Stimulated activated CD4-positive, alpha-beta T cell treated with anti-CD3 and anti-CD28 coated beads, Interleukin-4, amount 100 ng/mL, for 48 hours (primary cell): ENCODE data around the gene TMPRSS6.

Experiments used
- DNase-seq, 2 donors: peaks; one replicate each; pipeline ENCODE4 v3.0.0-alpha.2; 2020; ENCODE audit warnings: low read depth in 2 of 2

Gene TMPRSS6

GRCh38 chr22:37051391-37052385, 57.8 kb downstream of the TMPRSS6 start, which contains the start of gene KCTD17:
Gene KCTD17 (plus strand): TSS chr22:37051742. CDS start chr22:37051761, 19 bp downstream.
- DNase-seq: peak; percentile 73 to 75

GRCh38 chr22:37050913-37051312, 58.6 kb downstream of the TMPRSS6 start:
- DNase-seq: no peak

- DNase-seq: no peak
Observed at GRCh38 chr22:37049224-37049623, 60.3 kb downstream of the TMPRSS6 start.

DNA sequence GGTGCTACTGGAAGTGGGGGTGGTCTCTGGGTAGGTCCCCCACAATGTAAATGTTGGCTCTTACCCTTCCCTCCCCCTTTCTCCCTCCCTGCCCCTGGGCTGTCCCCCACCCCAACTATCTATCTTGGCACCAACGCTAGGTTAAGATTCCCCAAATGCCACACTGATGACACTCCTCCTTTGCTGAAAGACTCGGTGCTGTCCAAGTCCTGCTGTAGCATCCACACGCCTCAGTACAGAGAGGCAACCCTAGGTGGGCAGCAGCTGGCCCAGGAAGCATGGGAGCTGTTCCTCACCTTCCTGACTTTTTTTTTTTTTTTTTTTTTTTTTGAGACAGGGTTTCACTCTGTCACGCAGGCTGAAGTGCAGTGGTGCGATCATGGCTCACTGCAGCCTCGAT, 61.4 kb downstream of the TMPRSS6 start:
- DNase-seq: no peak

DNA sequence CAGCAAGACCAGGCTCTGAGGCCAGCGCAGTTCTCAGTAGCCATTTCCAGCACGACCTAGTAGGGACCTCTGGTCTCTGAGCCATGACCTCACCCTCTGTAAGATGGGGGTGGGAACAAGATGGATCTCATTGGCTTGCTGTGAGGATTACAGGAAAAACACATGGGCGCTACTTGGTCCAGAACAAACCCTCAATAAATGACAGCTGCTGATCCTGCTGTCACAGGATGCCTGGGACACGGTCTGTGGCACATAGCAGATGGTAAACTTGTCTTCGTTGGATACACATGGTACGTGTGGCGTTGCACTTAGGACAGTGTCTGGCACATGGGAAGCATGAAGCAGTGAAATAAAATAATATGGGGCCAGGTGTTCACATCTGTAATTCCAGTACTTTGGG, 62.5 kb downstream of the TMPRSS6 start:
- DNase-seq: no peak

GRCh38 chr22:37046589-37046988, 62.9 kb downstream of the TMPRSS6 start:
- DNase-seq: no peak

DNA sequence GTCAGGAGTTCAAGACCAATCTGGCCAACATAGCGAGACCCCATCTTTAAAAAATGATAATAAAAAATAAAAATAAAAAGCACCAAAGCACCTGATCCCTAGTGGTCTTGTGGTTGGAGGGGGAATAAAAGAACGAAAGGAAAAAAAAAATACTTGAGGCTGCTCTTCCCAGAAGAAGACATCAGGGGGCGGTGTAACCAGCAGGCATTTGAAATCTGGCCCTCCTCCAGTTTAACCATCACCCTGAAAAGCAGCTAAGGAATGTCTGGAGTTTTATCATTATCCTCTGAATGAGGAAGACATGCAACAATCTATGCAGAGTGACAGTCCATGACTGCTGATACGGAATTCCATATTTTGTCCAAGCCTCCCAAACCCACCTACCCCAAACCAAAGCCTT, 63.6 kb downstream of the TMPRSS6 start:
- no peak for DNase-seq

DNA sequence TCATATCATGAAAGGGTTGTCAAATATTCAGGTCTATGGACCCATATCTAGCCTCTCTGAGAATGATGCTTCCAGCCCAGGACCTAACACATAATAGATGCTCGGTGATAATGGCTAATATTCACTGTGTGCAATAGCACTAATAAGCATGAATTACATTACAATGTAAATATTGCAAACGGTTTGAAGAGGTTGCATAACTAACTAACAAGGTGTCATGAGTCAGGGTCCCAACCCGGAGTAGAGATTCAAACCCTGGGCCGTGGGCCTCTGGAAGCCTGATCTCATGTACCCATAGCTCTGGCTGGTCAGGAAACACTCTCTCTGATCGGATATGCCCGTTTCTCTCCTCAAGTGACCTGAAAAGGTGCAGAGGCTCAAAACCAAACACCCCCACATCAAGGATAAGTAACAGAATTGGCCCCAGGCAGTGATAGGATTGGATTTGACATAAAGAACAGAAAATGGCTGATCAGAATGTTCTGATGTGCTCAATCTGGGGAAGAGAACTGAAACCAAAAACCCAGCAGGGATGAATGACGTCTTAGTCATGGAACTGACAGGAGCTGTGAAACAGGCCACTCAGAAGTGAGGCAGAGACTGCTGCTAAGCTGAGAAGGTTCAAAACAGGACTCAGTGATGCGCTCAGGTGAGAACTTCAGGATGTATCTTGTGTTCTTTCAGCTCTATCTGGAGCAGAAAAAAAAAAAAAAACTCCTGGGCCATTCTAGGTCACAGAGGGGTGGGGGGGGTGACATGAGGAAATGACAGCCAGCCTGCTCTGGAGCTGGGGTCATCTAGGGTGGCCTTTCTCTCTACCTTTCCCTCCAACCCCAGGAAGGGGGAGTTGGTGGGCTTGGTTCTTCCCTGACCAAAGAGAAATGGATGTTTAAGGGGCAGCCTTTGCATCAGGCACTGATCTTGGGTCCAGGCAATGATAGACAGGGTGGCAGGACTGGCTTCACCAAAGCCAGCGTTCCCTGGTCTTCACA, 64.6 kb downstream of the TMPRSS6 start:
- DNase-seq: peak in 1 of 2 donors; percentile 28

DNA sequence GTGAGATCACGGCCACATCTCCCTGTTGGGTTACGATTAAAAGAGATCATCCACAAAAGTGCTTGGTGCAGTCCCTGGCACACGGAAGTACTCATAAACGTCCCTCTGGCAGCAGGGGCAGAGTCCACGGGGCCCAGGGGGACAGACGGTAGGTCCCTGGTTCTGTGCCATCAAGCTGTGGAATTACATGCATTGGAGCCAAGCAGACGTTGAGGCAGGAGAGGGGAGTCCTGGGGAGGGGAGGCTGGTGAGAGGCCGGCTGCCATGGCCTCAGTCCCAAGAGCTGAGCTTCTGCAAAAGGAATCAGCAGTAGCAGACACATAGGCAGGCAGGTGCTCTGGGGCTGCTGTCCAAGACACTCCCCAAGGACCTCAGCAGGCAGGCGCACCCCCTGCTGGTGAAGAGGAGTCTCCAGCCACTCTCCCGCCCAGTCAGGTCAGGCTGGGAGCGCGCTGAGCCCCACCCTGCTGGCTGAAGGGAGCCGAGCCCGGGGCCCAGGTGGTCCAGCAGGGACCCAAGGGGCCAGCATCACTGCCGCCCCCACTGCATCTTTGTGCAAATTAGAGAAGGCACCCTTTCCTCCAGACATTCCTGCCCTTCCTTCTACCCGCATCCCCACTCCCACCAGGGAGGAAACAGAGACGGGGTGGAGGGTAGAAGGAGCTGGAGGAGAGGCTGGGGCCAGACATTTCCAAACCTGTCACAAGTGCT, 65.5 kb downstream of the TMPRSS6 start:
- DNase-seq: peak; percentile 45 to 57

GRCh38 chr22:37043209-37043827, 66.2 kb downstream of the TMPRSS6 start:
- no peak for DNase-seq

DNA sequence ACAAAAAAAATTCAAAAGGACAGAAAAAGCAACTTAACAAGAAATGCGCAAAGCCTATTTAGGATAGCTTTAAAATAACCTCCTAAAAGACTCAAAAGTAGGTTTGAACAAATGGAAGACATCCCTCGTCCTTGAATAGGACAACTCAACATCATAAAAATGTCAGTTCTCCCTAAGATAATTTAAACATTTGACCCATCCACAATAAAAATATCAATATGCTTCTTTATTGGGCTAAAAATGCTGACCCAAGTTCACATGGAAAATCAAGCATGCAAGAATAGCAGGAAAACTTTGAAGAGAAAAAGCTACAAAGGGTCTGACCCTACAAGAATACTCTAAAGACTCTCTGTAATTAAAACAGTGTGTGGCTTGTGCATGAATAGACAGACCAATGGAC, 70.0 kb downstream of the TMPRSS6 start:
- DNase-seq: no peak

DNA sequence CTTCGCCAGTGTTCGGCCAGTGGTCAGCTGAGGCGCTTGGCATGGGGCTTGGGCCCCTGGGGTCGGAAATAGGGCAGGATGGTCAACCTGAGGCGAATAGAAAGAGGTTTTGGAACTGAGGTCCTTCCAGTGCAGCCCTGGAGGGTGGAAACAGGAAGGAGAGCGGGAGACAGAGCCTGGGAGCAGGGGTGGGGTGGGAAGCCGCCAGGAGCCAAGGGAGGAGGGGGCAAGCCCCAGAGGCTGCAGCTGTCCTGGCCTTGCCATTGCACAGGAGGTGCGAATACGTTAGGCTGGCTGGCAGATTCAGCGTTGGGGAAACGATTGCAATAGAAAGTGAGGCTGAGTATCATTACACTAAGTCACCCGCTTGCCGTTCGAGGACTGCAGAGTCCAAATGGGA, 71.8 kb downstream of the TMPRSS6 start:
- DNase-seq: no peak

GRCh38 chr22:37036655-37037377, 72.7 kb downstream of the TMPRSS6 start:
- DNase-seq: no peak

DNA sequence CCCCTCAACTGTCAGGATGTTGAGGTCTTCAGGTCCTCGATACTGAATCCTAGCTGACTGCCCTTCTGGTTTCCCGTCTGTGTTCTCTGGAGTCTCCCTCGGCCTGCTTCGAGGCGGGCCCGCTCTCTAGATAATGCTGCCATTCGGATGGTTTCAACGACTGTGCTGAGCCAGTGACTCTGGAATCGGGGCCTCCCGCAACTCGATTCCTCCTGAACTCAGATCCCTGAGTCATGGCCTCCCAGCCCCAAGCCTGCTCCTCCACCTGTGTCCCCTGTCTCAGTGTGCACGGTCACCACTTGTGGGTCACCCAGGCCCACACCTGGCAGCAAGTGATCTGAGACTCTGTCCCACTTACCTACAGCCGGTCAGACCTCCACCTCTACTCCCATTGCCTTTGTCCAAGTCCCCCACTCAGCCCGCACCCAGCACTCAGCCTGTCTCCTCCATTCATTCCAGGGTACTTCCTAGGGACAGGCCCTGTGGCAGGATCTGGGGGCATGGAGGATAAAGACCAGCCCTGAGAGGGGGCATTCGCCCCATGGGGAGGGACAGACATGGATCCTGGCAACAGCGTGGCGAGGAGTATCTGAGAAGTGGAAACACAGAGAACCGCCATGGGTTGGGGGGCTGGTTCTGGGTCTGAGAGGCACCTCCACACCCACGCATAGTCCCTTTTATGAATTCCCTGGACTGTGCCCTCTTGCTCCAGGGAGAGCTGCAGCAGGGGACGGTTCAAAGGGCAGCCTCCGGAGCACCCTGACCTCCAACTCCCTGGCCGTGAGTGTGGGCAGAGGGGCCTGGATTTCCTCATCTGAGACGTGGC, 75.7 kb downstream of the TMPRSS6 start:
- DNase-seq: no peak

- DNase-seq: no peak
Observed at GRCh38 chr22:37032535-37033460, 76.7 kb downstream of the TMPRSS6 start.

DNA sequence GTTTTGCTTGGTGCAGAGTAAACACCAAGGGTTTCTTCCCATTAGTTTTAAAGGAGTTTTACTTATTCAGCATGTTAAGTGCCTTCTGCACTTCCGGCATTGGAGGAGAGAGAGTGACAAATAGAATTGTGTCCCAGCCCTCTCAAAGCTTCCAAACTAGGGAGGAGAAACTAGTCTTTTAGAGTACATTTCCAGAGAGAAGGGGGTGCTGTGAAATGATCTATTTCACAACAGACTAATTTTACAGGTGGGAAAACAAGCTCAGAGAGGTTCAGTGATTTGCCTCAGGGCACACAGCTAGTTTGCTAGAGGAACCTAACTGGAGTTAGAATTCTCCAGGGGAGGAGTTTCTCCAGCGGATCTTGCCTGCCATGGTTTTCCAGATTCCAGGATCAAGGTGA, 77.4 kb downstream of the TMPRSS6 start:
- DNase-seq: no peak

GRCh38 chr22:37030560-37031281, 78.8 kb downstream of the TMPRSS6 start:
- no peak for DNase-seq
